SIG-M5 treated with dmso at 0.1 percent for 504 hours (cell line): Measurements from ENCODE around the gene NOMO2.
"Not testable (repeated sequence)": the region's sequence is repeated elsewhere in the genome, so short reads cannot be mapped to it uniquely, and the experiment has no call there.

ENCODE experiments used
- DNase-seq: peaks from one replicate; lab custom pipeline; 2025; ENCODE audit not compliant: unreplicated experiment; lab: John Stamatoyannopoulos, UW

Gene NOMO2

GRCh38 chr16:18522637-18523036 lies 39.3 kb downstream of the NOMO2 start:
- DNase-seq = not testable (repeated sequence)

GRCh38 chr16:18521445-18522181 lies 40.3 kb downstream of the NOMO2 start:
- not testable (repeated sequence) for DNase-seq

- not testable (repeated sequence) for DNase-seq
Observed at GRCh38 chr16:18518536-18519283, 43.2 kb downstream of the NOMO2 start.

GRCh38 chr16:18498430-18498829 lies 63.5 kb downstream of the NOMO2 start:
- DNase-seq = not testable (repeated sequence)

- DNase-seq = not testable (repeated sequence)
Observed at GRCh38 chr16:18497032-18497431, 64.9 kb downstream of the NOMO2 start.

GRCh38 chr16:18492118-18492897 lies 69.6 kb downstream of the NOMO2 start:
- not testable (repeated sequence) for DNase-seq

GRCh38 chr16:18436025-18436424 lies 125.9 kb downstream of the NOMO2 start:
- DNase-seq = not testable (repeated sequence)

GRCh38 chr16:18415827-18416226 lies 146.1 kb downstream of the NOMO2 start:
- not testable (repeated sequence) for DNase-seq

GRCh38 chr16:18409532-18410293 lies 152.2 kb downstream of the NOMO2 start:
- not testable (repeated sequence) for DNase-seq

GRCh38 chr16:18401851-18402657 lies 159.8 kb downstream of the NOMO2 start:
- DNase-seq = not testable (repeated sequence)

- not testable (repeated sequence) for DNase-seq
Observed at GRCh38 chr16:18401159-18401558, 160.7 kb downstream of the NOMO2 start.

GRCh38 chr16:18394363-18394762 lies 167.5 kb downstream of the NOMO2 start:
- not testable (repeated sequence) for DNase-seq

GRCh38 chr16:18387767-18388166 lies 174.1 kb downstream of the NOMO2 start:
- DNase-seq = not testable (repeated sequence)

GRCh38 chr16:18386517-18386916 lies 175.4 kb downstream of the NOMO2 start:
- not testable (repeated sequence) for DNase-seq

GRCh38 chr16:18385285-18385684 lies 176.6 kb downstream of the NOMO2 start:
- not testable (repeated sequence) for DNase-seq

GRCh38 chr16:18384869-18385268 lies 177.0 kb downstream of the NOMO2 start:
- not testable (repeated sequence) for DNase-seq

GRCh38 chr16:18384098-18384636 lies 177.7 kb downstream of the NOMO2 start:
- not testable (repeated sequence) for DNase-seq

- DNase-seq = not testable (repeated sequence)
Observed at GRCh38 chr16:18382696-18383095, 179.2 kb downstream of the NOMO2 start.
